Measurements from ENCODE around the gene NPAS3.

Gene NPAS3

DNA sequence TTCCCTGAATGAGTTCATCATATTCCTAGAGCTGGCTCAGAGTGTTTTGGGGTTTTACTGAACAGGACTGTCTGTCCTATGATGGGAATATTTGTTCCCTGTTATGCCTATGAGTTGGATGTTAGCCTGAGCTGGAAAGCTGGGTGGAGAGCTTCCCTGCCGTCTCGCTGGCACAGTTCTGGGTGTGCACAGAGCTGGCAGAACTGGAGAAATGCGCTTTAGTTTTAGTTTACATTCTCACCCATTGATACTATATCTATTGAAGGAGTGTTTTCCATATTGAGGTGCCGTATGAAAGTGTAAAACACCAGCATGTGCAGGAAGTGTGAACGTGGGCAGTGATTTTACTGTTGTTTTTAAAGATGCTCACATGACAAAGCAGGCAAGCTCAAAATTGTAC lies 549.9 kb downstream of the NPAS3 start:
- no peak for DNase-seq

DNA sequence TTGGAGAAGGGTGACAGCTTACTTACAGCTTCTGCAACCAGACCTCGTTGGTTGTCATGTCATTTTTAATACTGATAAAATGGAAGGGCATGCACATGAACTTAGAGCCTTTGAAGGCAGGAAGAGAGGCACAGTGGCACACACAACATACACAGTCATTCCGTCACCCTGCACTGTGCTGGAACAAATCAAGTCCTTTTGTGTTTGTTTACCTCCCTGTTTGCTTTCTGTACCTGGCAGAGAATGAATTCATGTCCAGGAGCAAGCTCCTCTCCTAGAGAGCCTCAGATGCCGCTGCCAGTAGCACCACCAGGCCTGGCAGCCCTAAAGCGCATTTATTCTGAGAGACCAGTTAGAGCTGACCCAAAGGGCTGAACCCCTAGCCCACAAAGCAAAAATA lies 551.9 kb downstream of the NPAS3 start:
- peak in 1 of 2 experiments; percentile 8 for DNase-seq

DNA sequence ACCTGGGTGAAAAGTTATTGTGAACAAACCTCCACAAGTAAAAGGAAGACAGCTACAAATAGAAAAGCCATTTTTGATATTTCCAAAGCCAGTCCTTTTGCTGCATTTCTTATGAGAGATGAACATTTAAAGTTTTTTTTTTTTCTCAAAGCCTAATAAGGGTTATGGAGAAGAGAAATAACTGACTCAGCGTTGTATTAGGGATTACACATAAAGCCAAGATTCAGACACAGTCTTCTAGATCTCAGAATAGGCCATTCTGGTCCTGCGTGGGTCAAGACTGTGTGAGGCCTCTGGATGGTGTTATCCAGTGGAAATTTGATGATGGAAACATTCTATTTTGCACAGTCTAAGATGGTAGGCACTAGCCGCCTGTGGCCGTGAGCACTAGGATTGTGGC lies 552.4 kb downstream of the NPAS3 start:
- no peak for DNase-seq

DNA sequence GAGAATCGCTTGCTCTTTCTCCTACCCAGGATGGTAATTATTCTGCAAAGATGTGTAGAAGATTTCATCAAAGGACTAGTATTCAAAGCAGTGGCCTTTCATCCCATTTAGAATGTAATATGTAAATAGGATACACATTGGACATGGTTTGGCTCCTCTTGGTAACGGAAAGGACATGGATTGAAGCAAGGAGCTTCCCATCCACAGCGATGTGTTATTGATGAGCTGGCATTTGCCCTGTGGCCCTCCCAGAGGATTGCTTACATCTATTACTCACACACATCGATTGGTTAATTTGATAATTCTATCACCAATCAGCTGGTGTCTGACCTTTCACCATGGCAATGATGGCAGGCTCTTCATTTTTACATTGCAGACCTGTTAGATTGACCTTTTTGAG lies 553.8 kb downstream of the NPAS3 start:
- no peak for DNase-seq

DNA sequence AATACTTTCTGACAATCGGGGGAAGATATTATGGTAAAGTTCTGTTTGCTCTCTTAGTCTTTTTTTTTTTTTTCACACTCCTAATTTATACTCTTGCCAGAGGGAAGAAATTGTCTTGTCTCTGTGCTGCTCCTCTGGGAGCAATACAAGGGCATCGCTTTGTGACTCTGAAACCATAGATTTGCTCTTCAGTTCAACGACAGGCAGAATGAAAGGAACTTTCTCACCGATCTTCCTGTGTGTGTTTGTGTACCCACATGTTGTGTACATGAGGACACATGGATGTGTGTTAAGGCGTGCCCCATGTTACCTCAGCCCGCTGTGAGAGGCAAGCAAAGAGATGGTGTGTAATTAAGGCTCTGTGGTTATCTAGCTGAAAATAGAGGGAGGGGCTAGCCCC lies 554.6 kb downstream of the NPAS3 start:
- no peak for DNase-seq

DNA sequence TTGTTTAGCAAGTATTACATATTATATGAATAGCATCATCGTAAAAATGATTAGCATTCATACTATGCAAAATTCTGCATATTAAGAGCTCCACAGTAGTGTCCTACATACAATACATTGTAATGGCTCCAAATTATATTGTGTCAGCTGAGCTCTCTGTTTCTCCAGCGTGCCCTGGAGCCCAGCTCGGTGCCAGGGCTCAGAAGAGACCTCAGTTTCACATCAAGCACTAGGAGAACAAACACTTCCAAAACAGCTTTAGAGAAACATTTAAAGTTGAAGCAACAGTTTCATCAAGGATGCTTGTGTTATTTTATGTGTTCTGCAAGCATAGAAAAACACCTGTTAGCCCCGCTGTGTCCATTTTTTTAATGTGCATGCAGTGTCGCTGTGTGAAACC lies 555.3 kb downstream of the NPAS3 start:
- DNase-seq = no peak

DNA sequence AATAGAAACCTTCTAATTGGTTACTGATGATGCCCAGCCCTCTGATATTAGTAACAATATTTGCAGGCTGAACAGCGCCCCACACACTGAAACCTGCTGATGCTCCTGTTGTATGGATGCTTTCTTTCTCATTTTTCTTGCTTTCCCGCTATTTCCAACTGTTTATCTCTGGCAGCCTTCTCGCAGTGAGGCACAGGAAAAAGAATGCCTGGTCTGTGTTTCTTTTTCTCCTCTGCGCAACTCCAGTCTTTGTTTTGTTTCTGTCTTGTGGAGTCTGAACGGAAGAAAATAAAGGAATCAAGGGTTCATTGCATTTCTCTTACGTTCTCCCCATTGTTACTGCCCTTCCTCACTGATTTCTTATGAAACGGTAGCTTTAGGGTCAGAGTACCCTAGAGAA lies 561.0 kb downstream of the NPAS3 start:
- DNase-seq = no peak

DNA sequence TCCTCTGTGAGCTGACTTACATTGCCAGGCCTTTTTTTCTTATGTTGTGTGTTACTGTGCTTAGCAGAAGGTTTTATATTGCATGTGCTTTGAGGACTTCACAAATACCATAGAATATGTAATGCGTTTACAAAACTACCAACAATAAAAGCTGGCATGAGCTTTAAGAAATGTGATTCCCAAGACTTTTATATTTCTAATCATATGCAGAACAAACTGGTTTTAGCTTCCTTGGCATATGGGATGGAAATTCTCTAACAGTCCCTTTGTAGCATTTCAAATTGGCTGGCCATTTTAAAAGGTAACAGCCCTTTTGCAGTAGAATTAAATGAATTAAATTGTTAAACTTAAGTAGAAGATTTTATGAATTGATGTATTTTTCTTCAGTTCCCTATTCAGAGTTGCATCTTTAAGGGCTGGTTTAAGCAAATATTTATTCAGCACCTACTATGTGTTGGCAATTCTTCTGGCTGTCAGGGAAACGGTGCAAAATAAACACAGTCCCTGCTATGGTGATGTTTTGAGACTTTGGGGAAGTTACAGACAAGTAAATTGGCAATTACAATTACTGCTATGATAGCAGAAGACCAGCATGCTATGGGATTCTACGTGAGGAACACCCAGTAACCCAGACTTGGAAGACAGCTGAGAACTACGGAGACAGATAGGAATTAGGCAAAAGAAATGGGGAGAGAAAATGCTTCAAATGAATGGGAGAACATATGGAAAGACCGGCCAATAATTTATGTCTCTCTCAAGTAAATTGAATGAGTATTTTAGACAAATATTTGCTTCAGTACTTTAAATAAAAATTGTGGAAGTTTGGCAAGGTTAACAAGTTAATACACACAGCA lies 565.8 kb downstream of the NPAS3 start:
- no peak for DNase-seq

DNA sequence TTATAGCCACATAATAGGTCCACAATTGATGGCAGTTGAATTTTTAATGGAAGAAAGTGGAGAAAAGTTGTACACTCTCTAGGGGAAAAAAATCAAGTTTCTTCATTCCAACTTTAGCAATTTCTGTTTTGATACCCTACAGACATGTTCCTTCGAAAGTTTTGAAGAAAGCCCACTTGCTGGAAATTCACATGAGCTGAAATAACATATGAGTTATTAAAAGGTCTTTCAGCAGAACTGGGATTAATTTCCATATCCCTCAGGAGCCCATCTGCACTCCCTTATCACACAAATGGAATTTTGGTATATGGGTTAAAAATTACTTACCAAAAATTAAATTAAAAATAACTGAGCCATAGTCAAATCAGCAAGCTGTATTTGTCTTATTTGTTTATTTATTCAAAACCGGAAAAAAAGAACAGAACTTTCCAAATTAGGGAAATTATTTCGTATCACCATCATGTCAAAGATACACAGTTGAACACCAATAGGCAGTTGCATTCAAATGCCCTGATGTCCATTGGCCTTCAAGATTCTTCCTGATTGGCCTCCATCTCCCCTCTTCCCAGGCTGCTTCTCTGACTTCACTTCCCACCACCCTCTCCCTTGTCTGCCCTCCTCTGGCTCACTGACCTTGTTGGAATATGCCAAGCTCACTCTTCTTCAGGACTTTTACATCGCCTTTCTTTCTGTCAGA lies 566.7 kb downstream of the NPAS3 start:
- DNase-seq = no peak

DNA sequence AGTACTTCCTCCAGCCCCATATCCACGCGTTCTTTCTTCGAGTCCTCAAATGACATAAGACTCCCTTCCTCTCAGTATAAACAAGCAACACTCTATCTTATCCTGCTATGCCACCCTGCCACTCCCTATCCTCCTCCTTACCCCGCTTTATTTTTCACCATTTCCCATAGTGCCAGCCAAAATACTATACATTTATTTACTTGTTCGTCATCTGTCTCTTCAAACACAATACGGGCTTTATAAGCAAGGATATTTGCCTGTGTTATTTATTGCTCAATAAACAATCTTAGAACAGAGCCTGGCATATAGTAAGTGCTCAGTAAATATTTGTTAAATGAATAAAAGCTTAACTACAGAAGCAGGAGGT lies 567.3 kb downstream of the NPAS3 start:
- DNase-seq = no peak

DNA sequence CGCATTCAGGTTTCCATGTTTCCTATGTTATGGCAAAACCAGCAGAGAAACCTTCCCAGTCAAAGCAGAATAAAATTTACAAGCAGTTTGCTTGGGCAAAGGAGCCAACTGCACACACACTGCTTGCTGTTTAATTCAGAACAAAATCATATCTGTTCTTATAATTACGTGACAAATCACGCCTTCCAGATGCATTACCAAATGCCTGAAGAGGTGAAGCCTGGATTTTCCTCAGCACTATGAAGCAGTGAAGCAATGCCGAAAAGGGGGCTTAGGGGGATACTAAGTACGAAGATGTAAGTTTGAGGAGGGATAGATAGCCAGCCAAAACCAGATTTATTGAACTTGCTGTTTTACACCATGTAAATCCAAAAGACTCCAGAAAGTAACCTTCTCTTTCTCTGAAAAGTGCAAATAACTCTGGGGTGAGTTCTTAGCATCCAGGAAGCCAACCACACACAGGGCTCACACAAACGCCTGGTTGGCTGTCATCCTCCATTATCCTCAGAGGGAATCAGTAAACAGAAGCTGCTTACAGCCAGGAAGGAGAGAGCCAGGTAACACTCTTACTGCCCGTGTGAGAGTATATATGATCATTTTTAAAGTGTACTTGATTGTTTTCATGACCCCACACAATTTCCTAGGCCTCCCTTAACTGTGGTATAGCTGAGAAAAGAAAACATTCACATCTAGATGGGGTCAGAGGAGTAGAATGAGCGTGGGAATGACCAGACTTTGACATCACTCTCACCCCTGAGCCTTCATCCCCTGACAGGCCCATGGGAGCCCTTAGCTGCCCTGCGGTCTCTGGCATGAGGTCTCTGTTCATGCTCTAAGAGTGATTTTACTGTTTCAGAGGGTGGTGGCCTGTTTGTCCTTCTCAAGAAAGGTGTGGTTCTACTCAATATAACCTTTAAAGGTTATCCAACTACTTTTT lies 569.7 kb downstream of the NPAS3 start:
- DNase-seq = no peak

DNA sequence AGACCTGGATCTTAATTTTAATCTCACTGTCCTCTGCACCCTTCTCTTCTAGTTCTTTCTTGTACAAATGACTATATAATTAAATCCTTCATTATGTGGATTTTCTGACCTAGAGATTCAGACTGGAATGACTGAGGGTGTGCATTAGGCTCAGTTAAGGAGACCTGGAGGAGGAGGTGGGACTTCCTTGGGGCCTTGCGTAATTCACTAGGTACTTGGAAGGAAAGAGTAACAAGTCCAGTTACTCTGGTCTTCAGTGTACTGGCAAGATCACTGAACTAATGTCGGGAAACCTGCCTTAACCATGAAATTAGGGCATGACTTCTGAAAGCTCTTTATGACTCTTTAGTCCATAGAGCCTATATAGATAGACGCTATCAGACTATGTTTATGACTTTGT lies 570.8 kb downstream of the NPAS3 start:
- no peak for DNase-seq

DNA sequence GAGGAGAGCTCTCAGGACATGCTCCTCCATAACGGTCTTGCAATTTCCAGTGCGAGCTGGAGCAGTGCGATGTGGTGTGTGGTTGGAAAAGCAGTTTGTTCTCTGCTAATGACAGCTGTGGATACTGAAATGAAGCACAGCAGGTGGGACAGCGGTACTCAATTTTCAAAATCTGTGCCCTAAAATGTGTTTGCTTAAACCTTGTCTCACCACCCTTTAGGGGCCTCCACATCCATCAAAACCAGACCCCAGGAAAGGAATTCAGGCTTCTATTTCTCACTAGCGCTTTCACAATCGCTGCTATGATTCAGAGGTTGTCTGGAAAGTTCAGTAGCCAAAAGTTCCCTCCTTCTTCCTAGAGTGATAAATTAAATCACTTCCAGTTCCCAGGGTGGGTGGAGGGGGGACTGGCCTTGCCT lies 571.4 kb downstream of the NPAS3 start:
- no peak for DNase-seq

DNA sequence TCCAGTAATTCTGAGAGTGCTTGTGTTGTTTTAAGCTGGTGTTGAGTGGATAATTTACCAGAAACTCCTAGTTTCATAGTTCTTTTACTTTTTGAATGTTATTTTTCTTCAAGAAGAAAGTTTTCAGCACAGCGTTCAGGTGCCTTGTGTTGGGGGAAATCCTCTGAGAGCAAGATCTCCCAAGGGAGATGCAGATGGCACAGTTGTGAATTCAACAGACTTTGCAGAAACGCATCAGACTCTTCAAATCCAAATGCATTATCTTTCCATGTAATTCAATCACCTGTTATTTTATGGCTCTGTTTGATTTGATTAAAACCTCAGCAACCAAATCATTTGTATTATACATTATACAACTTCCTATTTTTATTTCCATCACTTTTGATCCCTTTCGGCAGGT lies 572.3 kb downstream of the NPAS3 start:
- no peak for DNase-seq

DNA sequence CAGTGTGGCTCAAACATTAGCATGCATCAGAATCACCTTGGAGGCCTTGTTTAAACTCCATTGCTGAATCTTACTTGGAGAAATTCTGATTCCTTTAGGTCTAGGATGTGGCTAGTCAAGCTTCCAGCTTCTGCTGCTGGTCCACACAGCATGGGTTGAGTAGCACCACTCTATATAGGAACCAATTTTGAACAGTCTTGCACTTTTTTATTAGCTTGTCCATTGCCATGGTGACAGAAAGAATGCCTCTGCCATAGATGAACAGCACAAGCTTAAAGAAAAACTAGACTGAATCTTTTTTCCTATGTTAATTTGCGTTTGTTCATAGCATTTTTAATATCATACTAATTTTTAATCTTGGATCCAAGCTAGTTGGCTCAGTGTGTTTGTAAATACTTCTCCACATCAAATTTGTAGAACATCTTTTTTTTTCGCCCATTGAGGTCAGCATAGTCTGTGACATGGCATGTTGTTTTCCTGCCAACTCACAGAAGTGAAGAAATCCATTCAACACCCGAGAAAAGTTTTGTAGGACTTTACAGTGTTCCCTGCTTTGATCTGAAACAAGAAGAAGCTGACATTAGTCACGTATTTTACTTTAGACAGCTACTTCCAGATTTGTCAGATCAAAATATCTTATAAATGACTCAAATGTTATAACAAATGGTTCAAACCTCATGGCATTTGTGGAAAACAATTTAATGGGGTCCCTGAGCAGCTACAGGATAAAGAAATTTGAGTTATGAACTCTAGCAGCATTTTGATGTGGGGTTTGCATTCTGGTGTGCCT lies 573.4 kb downstream of the NPAS3 start:
- DNase-seq = no peak

DNA sequence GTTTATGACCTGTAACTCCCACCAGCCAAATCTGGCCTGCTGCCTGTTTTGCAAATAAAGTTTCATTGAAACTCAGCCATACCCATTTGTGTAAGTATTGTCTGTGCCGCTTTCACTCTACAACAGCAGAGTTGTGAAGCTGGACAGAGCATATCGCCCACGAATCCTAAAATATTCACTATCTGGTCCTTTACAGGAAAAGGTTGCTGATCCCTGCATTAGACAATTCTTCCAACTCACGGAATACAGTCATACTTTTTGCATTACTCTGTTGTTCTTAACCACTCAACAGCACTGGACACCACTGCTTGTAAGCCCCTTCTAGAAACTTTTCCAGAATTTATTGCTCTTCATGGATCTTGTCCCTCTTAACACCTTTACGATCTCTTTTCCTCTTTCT lies 576.8 kb downstream of the NPAS3 start:
- no peak for DNase-seq

DNA sequence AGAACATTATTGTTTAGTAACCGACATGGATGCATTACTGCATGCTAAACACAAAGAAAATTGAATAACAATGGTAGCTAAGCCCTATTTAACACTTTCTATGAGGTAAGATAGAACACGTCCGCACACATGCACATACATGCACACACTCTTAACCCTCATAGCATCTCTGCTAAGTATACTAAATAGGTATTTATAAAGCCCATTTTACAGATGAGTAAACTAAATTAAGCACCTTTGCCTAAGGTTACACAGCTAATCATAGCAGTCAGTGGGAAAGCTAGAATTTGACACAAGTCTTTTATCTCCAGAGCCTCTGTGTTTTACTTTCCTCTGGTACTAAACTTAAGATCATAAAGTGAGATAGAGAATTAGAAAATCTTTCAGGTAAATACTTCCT lies 577.2 kb downstream of the NPAS3 start:
- DNase-seq = no peak

DNA sequence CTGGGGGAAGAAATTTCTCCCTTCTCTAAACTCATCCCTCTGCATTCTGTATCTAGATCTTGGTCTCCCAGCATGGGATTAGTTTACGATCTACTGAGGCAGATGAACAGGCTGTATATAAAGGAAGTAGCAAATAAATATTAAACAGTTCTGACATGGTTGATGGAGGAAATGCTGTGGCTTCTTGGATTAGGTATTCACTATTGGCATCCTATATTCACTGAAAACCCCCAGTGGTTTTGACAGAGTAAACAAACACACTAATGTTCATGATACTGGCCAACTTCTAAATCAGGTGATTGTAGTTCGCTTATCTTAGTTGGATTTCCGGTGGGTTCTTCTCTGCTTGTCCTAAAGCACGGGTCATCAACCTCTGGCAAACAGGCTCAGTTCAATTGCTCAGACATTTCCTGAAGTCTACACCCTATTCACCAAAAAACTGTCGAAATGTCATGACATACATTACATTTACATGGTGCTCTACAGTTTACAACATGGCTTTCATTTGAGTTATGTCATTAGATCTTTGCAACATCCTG lies 578.3 kb downstream of the NPAS3 start:
- DNase-seq = no peak

DNA sequence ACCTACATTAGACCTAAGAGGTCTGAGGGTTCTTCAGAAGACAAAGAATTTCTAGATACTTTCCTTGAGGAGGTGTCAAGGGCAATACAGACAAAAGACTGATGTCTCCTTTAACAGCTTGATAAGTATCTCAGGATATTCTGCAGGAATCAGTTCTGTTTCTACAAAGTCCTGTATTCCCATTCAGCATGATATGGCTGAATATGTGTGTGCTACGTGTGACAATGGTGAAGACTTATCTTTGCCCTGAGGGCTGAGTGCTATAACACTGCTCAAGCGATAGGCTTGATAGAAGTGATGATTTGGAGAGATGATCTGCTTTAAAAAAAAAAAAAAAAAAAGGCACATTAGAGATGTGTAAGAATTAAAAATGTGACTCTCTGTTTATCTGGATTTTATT lies 582.5 kb downstream of the NPAS3 start:
- DNase-seq = no peak

DNA sequence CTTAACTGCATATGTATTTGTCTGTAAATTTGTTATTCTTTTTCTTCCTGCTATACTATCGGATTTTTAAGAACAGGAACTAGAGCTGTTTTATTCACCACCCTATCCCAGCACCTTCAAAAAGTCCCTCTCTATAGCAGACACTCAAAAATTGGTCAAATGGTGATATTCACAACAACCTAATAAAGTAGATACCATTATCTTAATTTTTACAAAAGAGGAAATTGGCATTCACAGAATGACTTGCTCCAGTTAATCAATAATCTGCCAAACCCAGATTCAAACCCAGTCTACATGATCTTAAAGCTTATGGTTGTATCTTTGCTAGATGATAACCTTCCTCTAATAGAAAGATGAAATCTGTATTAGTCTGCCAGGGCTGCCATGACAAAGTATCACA lies 585.6 kb downstream of the NPAS3 start:
- no peak for DNase-seq

DNA sequence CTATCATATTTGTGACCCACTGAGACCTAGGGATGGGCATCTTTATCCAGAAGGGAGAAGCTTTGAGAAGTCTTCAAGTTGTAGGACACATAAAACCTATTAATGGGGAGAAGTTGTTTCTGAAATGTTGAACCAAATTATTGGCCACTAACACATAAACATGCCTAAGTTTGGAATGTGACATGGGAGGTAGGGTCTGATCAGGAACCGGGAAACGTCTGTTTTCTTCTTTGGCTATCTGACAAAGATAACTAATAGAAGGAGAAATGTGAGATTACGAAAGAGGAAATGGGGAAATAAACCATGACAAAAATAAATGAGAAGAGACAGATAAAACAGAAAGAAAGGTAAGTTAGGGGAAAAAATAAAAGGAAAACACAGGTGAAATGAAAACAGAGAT lies 586.9 kb downstream of the NPAS3 start:
- no peak for DNase-seq

DNA sequence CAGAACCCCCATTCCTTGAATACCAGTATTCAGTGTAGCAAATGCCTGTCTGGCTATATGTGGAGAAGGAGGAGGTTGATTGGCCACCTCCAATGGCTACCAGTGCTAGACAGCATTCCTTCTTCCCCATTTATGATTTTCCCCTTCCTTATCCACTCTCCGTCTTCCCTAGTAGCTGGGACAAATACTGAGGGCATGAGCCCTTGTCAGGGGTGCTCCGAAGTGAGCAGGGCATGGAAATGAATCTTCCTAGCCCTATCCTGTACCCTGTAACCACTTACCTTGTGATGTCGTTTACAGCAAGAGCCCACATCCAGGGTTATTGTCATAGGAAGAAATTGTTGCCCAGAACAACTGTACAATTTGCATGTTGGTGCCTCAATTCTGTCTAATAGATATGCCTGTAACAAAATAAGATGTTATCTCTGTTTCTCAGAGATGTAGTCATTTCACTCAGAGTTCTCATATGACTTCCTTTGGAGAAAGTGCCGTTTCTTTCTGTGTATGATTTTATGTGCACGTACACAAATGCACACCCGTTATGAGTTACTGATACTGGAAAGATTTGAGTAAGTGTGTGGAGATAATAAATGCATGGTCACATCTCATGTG lies 588.5 kb downstream of the NPAS3 start:
- no peak for DNase-seq
